ENCODE data around the gene CAB39.

The CAB39 gene

DNA sequence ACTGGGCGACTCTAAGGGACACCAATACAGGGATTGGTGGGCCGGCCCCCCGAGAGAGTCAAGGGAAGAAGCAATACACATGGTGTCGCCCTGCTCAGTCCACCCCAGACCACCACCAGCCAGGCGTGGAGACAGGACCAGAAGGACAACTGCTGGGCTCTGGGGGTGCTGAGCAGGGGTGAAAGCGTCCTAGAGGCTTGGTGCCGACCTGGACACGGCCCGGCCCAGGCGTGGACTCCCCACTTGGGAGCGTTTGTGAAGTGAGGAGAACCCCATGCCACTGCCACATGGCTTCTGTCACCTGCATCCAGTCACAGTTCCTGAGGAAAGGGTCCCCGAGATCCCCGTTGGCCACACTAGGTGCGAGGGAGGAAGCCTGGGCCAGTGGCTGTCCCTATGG is 116.7 kb downstream of the CAB39 start:
- no peaks in the 10 kb centered on the region for H3K9me3 Mint-ChIP-seq
- peak overlapping the region; percentile 12 for H3K4me3 Mint-ChIP-seq
- no peaks in the 10 kb centered on the region for H3K36me3 Mint-ChIP-seq (ENCODE audit: low read depth)
- peaks cover 60% of the 10 kb centered on the region for H3K27me3 Mint-ChIP-seq
- H3K27ac Mint-ChIP-seq = no peak overlapping the region
- no peak for DNase-seq
- H3K4me1 Mint-ChIP-seq (ENCODE audit: low read depth) = peaks cover 14% of the 10 kb centered on the region

DNA sequence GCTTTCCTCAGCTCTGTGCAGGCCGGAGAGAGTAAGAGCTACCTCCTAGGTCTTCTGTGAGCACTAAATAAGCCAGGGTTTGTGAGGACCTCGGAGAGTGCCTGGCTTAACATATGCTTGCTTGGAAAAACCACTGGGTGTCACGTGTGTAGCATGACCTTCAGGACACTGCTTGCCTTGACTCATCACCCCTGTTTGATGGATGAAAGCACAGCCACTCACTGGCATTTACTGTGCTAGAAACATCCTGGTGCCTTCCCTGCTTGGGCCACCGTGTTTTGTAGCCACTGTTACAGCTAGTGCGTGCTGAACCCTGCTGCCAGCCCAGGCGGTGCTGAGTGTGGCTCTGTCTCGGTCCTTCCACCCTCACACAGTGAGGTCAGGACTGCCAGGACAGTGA is 117.3 kb downstream of the CAB39 start:
- peaks cover 58% of the 10 kb centered on the region for H3K27me3 Mint-ChIP-seq
- H3K27ac Mint-ChIP-seq = no peak overlapping the region
- no peak overlapping the region for H3K4me3 Mint-ChIP-seq
- DNase-seq = no peak
- H3K9me3 Mint-ChIP-seq = no peaks in the 10 kb centered on the region
- H3K36me3 Mint-ChIP-seq (ENCODE audit: low read depth) = no peaks in the 10 kb centered on the region
- peaks cover 10% of the 10 kb centered on the region for H3K4me1 Mint-ChIP-seq (ENCODE audit: low read depth)

DNA sequence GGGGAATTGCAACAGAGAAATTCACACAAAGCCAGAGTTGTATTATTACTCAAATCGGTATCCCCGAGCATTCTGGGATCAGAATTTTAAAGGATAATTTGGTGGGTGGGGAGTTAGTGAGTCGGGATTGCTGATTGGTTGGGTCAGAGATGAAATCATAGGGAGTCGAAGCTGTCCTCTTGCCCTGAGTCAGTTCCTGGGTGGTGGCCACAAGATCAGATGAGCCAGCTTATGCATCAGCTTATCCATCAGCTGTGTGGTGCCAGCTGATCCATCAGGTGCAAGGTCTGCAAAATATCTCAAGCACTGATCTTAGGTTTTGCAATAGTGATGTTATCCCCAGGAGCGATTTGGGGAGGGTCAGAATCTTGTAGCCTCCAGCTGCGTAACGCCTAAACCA is 117.8 kb downstream of the CAB39 start:
- Mint-ChIP-seq H3K36me3 (ENCODE audit: low read depth) (no peaks in the 10 kb centered on the region), H3K27ac (no peak overlapping the region), H3K9me3 (no peaks in the 10 kb centered on the region), H3K4me3 (no peak overlapping the region), H3K27me3 (peaks cover 53% of the 10 kb centered on the region), H3K4me1 (ENCODE audit: low read depth) (peaks cover 9% of the 10 kb centered on the region)
- no peak for DNase-seq

DNA sequence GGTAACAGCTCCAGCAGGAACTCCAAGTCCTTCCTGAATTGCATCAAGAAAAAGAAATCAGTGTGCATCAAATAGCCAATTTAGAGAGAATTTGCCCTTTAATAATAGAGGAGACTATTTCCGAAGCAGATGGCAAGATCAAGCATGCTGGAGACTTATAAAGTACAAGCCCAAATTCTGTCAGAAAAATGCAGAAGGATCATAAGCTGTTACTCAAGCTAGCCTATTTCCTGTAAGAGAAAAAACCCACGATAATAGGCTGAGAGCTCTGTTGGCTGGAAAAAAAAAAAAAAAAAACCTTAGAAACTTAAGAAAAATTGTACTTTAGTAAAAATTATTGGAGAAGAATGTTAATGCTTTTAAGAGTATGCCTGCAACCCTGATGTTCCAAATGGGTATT is 127.7 kb downstream of the CAB39 start:
- peaks cover 9% of the 10 kb centered on the region for H3K4me1 Mint-ChIP-seq (ENCODE audit: low read depth)
- peaks cover 8% of the 10 kb centered on the region for H3K9me3 Mint-ChIP-seq
- no peak for DNase-seq
- H3K27ac Mint-ChIP-seq = no peak overlapping the region
- peaks cover 17% of the 10 kb centered on the region for H3K27me3 Mint-ChIP-seq
- no peak overlapping the region for H3K4me3 Mint-ChIP-seq
- H3K36me3 Mint-ChIP-seq (ENCODE audit: low read depth) = no peaks in the 10 kb centered on the region

DNA sequence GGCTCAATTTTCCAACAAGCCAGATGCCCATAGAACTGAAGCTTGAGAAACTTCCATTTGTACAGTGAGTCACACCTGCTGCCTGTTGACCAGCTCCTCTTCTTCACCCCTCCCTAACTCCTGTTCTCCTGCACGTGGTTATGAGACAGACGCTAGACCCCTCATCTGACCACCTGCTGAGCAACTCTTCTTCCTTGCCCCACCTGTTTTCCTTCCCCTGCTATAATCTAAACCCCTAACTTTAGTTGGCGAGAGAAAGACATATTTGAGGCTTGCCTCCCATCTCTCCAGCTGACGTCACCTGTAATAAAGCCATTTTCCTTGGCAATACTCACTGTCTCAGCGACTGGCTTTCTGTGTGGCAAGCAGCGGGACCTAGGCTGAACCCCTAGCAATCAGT is 129.8 kb downstream of the CAB39 start:
- Mint-ChIP-seq H3K4me1 (ENCODE audit: low read depth) (peaks cover 15% of the 10 kb centered on the region), H3K36me3 (ENCODE audit: low read depth) (no peaks in the 10 kb centered on the region), H3K27me3 (peaks cover 22% of the 10 kb centered on the region), H3K4me3 (no peak overlapping the region), H3K9me3 (peaks cover 8% of the 10 kb centered on the region), H3K27ac (no peak overlapping the region)
- no peak for DNase-seq

DNA sequence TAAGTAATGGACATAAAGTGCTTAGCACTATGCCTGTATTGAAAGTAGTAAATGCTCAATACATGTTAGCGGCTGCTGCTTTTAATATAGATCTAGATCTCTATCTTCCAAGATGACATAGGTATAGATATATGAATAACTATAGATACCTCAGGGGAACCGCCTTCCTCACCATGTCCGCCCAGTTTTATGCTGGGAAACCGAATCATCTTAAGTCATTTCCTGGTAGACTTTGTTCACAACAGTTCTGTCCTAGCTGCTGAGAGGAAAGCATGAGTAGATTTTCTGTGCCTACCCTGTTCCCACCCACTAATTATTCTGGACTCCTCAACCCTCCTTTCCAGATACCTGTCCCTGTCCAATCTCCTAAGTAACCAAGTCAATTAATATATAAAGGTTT is 130.5 kb downstream of the CAB39 start:
- H3K27ac Mint-ChIP-seq = no peak overlapping the region
- no peak overlapping the region for H3K4me3 Mint-ChIP-seq
- no peak for DNase-seq
- H3K4me1 Mint-ChIP-seq (ENCODE audit: low read depth) = peaks cover 21% of the 10 kb centered on the region
- peaks cover 22% of the 10 kb centered on the region for H3K27me3 Mint-ChIP-seq
- H3K36me3 Mint-ChIP-seq (ENCODE audit: low read depth) = no peaks in the 10 kb centered on the region
- H3K9me3 Mint-ChIP-seq = peaks cover 4% of the 10 kb centered on the region

DNA sequence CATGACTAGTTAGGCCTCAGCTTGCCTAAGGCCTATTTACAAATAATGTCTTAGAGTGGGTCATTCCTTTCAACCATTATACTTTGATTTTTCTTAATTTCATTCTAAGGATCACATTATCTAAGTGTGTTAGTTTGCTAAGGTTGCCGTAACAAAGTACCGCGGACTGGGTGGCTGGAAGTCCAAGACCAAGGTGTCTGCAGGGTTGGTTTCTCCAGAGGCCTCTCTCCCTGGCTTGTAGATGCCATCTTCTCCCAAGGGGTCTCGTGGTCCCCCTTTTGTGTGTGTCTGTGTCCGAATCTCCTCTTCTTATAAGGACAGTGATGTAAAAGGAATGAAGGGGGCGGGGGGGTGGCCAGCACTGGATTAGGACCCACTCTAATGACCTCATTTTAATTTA is 133.7 kb downstream of the CAB39 start:
- Mint-ChIP-seq H3K4me3 (no peak overlapping the region), H3K9me3 (no peaks in the 10 kb centered on the region), H3K27me3 (peaks cover 42% of the 10 kb centered on the region), H3K4me1 (ENCODE audit: low read depth) (peaks cover 21% of the 10 kb centered on the region), H3K36me3 (ENCODE audit: low read depth) (no peaks in the 10 kb centered on the region), H3K27ac (no peak overlapping the region)
- DNase-seq = no peak

DNA sequence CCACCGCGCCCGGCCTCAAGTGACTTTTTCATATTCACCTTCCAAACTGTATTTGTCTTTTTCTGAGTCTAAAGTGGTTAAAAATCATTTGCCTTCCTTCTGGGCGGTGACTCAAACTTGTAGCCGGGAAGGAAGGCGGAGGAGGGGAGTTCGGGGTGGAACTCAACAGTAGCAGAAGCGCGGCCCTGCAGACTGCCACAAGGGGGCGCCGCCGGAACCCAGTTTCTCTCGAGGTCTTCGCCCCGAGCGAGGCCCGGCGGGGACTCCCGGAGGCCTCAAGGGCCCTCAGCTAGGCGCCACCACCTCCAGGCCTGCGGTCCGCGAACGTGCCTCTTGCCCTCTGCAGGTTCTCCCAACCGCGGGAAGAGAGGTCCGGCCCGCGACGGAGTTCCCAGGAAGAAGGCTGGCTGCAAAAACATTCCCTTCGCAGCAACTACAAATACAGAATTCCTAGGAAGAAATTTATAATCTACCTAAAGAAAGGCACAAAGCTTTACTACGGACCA is 135.3 kb downstream of the CAB39 start:
- Mint-ChIP-seq H3K36me3 (ENCODE audit: low read depth) (no peaks in the 10 kb centered on the region), H3K27ac (no peak overlapping the region), H3K27me3 (peaks cover 48% of the 10 kb centered on the region), H3K4me3 (peak overlapping the region; percentile 11), H3K9me3 (no peaks in the 10 kb centered on the region), H3K4me1 (ENCODE audit: low read depth) (peaks cover 20% of the 10 kb centered on the region)
- peak; percentile 95 for DNase-seq

DNA sequence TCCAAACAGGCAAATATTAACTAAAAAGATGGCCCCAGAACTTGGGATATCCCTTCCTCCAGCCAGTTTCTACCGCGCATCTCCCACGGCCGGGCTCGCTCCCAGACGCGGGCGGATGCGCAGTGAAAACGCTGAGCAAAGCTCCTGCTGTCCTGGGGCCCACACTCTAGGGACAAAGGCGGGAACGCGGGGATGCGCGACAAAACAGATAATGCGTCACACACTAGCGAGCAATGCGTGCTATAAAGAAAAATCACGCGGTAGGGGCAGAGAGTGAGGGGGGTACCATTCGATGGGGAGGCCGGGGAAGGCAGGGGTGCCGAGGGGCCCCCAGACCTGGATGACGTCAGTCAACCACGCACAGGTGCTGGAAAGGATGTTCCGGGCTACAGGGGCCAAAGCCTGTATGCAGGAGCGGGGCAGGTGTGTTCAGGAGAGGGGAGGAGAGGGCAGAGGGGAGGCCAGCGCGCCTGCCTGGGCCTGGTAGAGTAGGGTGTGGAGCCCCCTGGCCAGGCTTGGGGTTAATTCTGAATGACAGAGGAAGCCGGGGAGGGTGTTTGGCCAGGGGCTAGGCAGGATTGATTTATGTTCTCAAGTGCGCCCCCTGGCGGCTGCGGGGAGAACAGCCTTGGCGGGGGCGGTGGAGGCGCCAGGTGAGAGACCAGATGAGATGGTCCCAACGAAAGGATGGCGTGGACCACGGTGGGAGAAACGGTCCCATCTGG is 137.2 kb downstream of the CAB39 start:
- peaks cover 16% of the 10 kb centered on the region for H3K4me1 Mint-ChIP-seq (ENCODE audit: low read depth)
- H3K4me3 Mint-ChIP-seq = no peak overlapping the region
- H3K36me3 Mint-ChIP-seq (ENCODE audit: low read depth) = no peaks in the 10 kb centered on the region
- DNase-seq = peak; percentile 84
- H3K9me3 Mint-ChIP-seq = no peaks in the 10 kb centered on the region
- H3K27me3 Mint-ChIP-seq = peaks cover 57% of the 10 kb centered on the region
- H3K27ac Mint-ChIP-seq = no peak overlapping the region

DNA sequence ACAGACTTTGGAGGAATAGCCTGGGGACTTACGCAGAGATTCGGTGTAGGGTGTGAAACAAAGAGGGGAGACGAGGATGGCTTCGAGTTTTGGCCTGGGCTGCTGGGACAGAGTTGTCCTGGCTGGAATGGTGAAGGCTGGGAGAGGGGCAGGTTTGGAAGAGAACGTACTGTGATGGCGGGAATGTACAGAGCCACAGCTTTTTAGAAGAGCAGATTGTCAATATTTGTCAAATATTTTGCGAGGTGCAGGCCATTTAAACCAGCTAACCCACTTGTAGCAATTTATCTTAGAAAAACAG is 137.7 kb downstream of the CAB39 start:
- no peaks in the 10 kb centered on the region for H3K36me3 Mint-ChIP-seq (ENCODE audit: low read depth)
- peaks cover 16% of the 10 kb centered on the region for H3K4me1 Mint-ChIP-seq (ENCODE audit: low read depth)
- no peak for DNase-seq
- no peak overlapping the region for H3K4me3 Mint-ChIP-seq
- H3K27me3 Mint-ChIP-seq = peaks cover 54% of the 10 kb centered on the region
- no peak overlapping the region for H3K27ac Mint-ChIP-seq
- no peaks in the 10 kb centered on the region for H3K9me3 Mint-ChIP-seq

DNA sequence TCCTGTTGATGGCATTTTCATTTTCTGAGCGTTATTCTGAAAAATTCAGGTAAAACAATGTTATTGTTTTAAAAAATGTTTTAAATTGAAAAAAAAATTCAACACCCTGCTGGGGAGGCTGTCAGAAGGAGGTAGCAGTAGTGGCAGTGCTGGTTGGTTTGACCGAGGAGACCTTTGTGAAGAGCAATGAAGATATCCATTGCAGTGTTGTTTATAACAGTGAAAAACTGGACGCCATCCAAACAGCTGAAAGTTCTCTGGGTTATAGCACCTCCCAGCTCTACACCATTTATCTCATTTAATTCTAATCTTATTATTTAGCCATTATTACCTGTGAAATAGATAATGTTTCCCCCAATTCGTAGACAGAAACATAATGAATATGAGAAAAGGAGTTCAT is 139.5 kb downstream of the CAB39 start:
- Mint-ChIP-seq H3K36me3 (ENCODE audit: low read depth) (no peaks in the 10 kb centered on the region), H3K4me3 (no peak overlapping the region), H3K27ac (no peak overlapping the region), H3K9me3 (no peaks in the 10 kb centered on the region), H3K27me3 (peaks cover 64% of the 10 kb centered on the region), H3K4me1 (ENCODE audit: low read depth) (peaks cover 18% of the 10 kb centered on the region)
- DNase-seq = no peak

DNA sequence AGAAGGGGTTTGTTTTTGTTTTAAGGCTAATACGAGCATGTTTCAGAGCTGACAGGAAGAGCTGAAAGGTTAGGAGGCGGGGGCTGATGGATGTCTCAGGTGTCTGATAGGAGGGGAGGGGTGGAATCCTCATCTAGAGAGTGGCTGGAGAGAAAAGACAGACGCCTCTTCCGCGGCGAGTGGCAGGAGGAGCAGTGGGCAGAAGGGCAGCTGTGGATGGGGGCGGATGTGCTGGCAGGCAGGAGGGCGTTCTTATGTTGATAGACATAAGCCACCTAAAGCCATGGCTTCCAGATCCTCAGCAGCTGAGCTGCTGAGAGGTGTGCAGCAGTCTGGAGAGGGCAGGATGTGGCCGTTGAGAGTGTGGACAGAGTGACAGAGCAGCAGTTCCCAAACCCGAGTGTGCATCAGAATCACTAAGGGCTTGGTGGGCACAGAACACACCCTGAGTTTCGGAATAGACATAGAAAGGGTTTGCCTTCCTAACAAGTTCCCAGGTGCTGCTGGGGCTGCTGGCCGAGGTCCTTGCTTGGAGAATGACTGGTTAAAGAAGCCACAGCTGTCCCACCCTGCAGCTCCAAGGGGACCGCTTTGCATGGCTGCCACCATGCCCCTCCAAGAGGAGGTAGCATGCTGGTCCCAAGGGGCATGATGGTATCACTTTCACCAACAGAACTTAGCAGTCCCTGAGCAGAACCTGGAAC is 149.1 kb downstream of the CAB39 start:
- Mint-ChIP-seq H3K27me3 (peaks cover 16% of the 10 kb centered on the region), H3K9me3 (no peaks in the 10 kb centered on the region), H3K4me3 (no peak overlapping the region), H3K36me3 (ENCODE audit: low read depth) (no peaks in the 10 kb centered on the region), H3K27ac (no peak overlapping the region), H3K4me1 (ENCODE audit: low read depth) (peaks cover 47% of the 10 kb centered on the region)
- DNase-seq = no peak

DNA sequence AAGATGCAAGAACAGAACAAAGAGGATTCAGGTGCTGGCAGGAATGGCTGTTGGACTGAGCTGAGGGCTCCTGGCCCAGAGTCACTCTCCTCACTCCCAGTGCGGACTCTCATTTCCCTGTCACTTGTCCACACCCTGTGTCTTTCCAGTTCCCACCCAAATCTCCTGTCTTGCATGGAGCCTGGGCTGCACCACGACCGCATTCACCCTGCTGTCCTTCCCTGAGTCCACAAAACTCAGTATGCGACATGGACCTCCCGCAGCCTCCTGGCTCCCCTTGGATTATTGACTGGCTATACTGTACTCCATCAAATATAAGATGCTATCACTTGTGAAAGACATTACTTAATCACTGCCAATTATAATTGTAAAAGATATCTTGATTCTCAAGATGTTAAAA is 149.7 kb downstream of the CAB39 start:
- Mint-ChIP-seq H3K4me1 (ENCODE audit: low read depth) (peaks cover 53% of the 10 kb centered on the region), H3K36me3 (ENCODE audit: low read depth) (no peaks in the 10 kb centered on the region), H3K9me3 (no peaks in the 10 kb centered on the region), H3K4me3 (no peak overlapping the region), H3K27ac (no peak overlapping the region), H3K27me3 (peaks cover 18% of the 10 kb centered on the region)
- no peak for DNase-seq

DNA sequence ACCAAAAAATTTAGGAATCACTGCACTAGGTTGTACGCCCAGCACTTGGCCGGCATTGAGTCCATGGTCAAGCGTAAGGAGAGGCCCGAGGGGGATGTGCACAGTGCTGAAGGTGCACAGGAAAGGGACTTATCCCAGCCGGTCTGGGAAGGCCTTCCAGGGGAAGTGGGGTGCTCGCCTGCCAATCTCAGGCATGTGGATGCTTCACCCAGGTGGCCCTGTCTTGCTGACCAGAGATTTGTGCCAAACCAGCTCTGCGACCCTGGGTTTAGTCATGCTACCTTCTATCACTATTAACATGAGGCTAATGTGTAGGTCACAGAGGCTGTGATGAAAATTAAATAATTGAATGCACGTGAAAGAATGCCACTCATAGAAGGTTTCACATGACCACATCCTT is 150.4 kb downstream of the CAB39 start:
- Mint-ChIP-seq H3K36me3 (ENCODE audit: low read depth) (no peaks in the 10 kb centered on the region), H3K27ac (no peak overlapping the region), H3K4me1 (ENCODE audit: low read depth) (peaks cover 57% of the 10 kb centered on the region), H3K9me3 (no peaks in the 10 kb centered on the region), H3K4me3 (no peak overlapping the region), H3K27me3 (peaks cover 12% of the 10 kb centered on the region)
- no peak for DNase-seq

DNA sequence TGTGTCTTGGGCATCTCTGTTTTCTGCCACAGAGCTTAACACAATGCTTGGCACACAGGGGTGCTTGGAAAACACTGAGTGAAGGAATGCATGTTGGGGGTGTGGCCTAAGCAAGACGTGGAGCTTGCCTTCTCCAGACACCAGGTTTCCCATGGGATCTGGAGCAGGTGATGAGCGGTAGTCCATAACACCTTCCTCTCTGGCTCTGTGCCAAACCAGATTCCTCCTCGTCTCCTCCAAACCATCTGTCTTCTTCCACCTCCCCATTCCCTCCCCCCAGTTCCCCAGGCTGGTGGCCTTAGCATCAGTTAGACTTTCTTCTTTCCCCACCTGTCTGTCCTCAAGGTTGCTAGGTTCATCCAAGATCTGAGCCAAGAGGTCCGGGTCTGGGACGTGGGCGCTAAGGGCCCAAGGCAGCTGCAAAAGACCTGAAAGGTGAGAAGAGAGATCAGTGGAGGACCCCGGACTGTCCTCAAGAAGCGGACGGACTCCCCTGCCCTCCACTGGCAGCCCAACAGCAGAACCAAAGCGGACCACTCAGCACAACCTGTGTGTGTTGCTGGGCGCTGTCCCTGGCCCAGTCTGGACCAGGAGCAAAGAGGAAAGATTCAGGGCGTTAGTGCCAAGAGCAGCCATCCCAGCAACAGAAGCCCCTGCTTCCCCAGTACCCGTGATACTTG is 150.9 kb downstream of the CAB39 start:
- peaks cover 10% of the 10 kb centered on the region for H3K27me3 Mint-ChIP-seq
- no peak for DNase-seq
- peaks cover 60% of the 10 kb centered on the region for H3K4me1 Mint-ChIP-seq (ENCODE audit: low read depth)
- no peak overlapping the region for H3K27ac Mint-ChIP-seq
- no peaks in the 10 kb centered on the region for H3K36me3 Mint-ChIP-seq (ENCODE audit: low read depth)
- H3K9me3 Mint-ChIP-seq = no peaks in the 10 kb centered on the region
- H3K4me3 Mint-ChIP-seq = peak overlapping the region; percentile 79

All from activated T-cell treated with anti-CD3 and anti-CD28 coated beads, Interleukin-2, amount 50 U/mL, for 24 hours (primary cell).